22Rv1 (cell line): ENCODE data around the gene ATXN1.

Experiments used
- H3K27ac ChIP-seq: fragments of 450-650 bp; 2 replicates; pipeline ENCODE4 v1.5.1; 2017
- CTCF ChIP-seq: fragments of 450-650 bp; IDR thresholded peaks from 2 replicates; pipeline ENCODE4 v1.5.1; 2017; ENCODE audit warnings: mild to moderate bottlenecking
- ZFX ChIP-seq: fragments of 450-650 bp; IDR thresholded peaks from 2 replicates; pipeline ENCODE4 v1.6.1; 2017; ENCODE audit warnings: antibody characterized with exemption, borderline replicate concordance

ATXN1 gene

GRCh38 chr6:16700202-16700915 lies 60.9 kb downstream of the ATXN1 start:
- no peak overlapping the region for H3K27ac ChIP-seq
- TF ChIP-seq ZFX: no peak
- TF ChIP-seq CTCF: no peak

GRCh38 chr6:16698997-16699868 lies 62.0 kb downstream of the ATXN1 start:
- no peak overlapping the region for H3K27ac ChIP-seq
- TF ChIP-seq CTCF: no peak
- TF ChIP-seq ZFX: no peak

GRCh38 chr6:16698162-16698533 lies 63.1 kb downstream of the ATXN1 start:
- TF ChIP-seq CTCF (no peak), ZFX (no peak)
- no peak overlapping the region for H3K27ac ChIP-seq

- no peak overlapping the region for H3K27ac ChIP-seq
- no peak for TF ChIP-seq ZFX
- TF ChIP-seq CTCF: no peak
These were observed 63.7 kb downstream of the ATXN1 start for GRCh38 chr6:16697437-16698161.

- H3K27ac ChIP-seq: no peak overlapping the region
- TF ChIP-seq CTCF: no peak
- TF ChIP-seq ZFX: no peak
These were observed 64.8 kb downstream of the ATXN1 start for GRCh38 chr6:16696496-16696895.

- TF ChIP-seq CTCF (no peak), ZFX (no peak)
- H3K27ac ChIP-seq: no peak overlapping the region
These were observed 66.3 kb downstream of the ATXN1 start for GRCh38 chr6:16694781-16695578.
